HG02642 (cell line): ENCODE data around the gene MARK1.
"Not testable (repeated sequence)": the region's sequence is repeated elsewhere in the genome, so short reads cannot be mapped to it uniquely, and the experiment has no call there.

Experiments used
- ATAC-seq: cut with Tn5 transposase; IDR thresholded peaks from one replicate; pipeline ENCODE4 v1.9.1; 2021; ENCODE audit warnings: mild to moderate bottlenecking; ENCODE audit not compliant: unreplicated experiment, poor library complexity

The MARK1 gene

GRCh38 chr1:220605651-220606050, 77.7 kb downstream of the MARK1 start:
- not testable (repeated sequence) for ATAC-seq

- ATAC-seq: not testable (repeated sequence)
These were observed 83.2 kb downstream of the MARK1 start for GRCh38 chr1:220611100-220611499.

GRCh38 chr1:220616836-220617235, 88.9 kb downstream of the MARK1 start:
- ATAC-seq: no peak

- ATAC-seq: no peak
These were observed 100.5 kb downstream of the MARK1 start for GRCh38 chr1:220628431-220628830.

- ATAC-seq: no peak
These were observed 103.4 kb downstream of the MARK1 start for GRCh38 chr1:220631238-220631815.

GRCh38 chr1:220637759-220638158, 109.8 kb downstream of the MARK1 start:
- no peak for ATAC-seq

- ATAC-seq: no peak
These were observed 114.3 kb downstream of the MARK1 start for GRCh38 chr1:220642285-220642684.

GRCh38 chr1:220652995-220653394, 125.1 kb downstream of the MARK1 start:
- ATAC-seq: no peak

GRCh38 chr1:220655509-220655908, 127.6 kb downstream of the MARK1 start:
- ATAC-seq: peak; percentile 90

GRCh38 chr1:220655961-220656740, 128.2 kb downstream of the MARK1 start:
- ATAC-seq: peak; percentile 35

- no peak for ATAC-seq
These were observed 138.4 kb downstream of the MARK1 start for GRCh38 chr1:220666349-220666748.

GRCh38 chr1:220669005-220669404, 141.1 kb downstream of the MARK1 start:
- no peak for ATAC-seq

- ATAC-seq: no peak
These were observed 142.4 kb downstream of the MARK1 start for GRCh38 chr1:220670365-220670764.

GRCh38 chr1:220673921-220674320, 146.0 kb downstream of the MARK1 start:
- no peak for ATAC-seq

GRCh38 chr1:220677251-220677650, 149.3 kb downstream of the MARK1 start:
- no peak for ATAC-seq

- ATAC-seq: peak; percentile 96
These were observed 152.2 kb downstream of the MARK1 start for GRCh38 chr1:220680085-220680687.

GRCh38 chr1:220681220-220681880, 153.4 kb downstream of the MARK1 start:
- ATAC-seq: no peak

- ATAC-seq: no peak
These were observed 155.1 kb downstream of the MARK1 start for GRCh38 chr1:220682901-220683576.

- not testable (repeated sequence) for ATAC-seq
These were observed 155.8 kb downstream of the MARK1 start for GRCh38 chr1:220683716-220684115.

- no peak for ATAC-seq
These were observed 157.0 kb downstream of the MARK1 start for GRCh38 chr1:220684890-220685289.
